Liver (tissue), 9 donors: ENCODE results near the gene STK35. TPM values are rescaled to one million over a fixed set of nuclear protein-coding genes. Genes with fewer than 3 reads are reported as not detected.

Experiments
- DNase-seq: peaks from one replicate; pipeline ENCODE4 v3.0.0-alpha.2; 2017; ENCODE audit warnings: low spot score
- H3K27ac ChIP-seq, 2 donors: one replicate each; pipeline ENCODE4 v1.7.0; 2013; ENCODE audit warnings: inconsistent platforms in 2 of 2, low read length in 2 of 2, control low read depth in 1 of 2, low read depth in 1 of 2, mild to moderate bottlenecking in 1 of 2
- H3K27me3 ChIP-seq, 4 donors: one replicate each; pipeline versions ENCODE4 v1.6.1 to v1.7.0; 2013; ENCODE audit warnings: low read length in 3 of 4, inconsistent platforms in 1 of 4, mild to moderate bottlenecking in 1 of 4, moderate library complexity in 1 of 4; ENCODE audit not compliant: control insufficient read depth in 4 of 4, insufficient read depth in 4 of 4
- H3K36me3 ChIP-seq, 4 donors: one replicate each; pipeline versions ENCODE4 v1.6.1 to v1.7.0; 2013; ENCODE audit warnings: low read length in 3 of 4, mild to moderate bottlenecking in 3 of 4, low read depth in 1 of 4, moderate library complexity in 1 of 4; ENCODE audit not compliant: control insufficient read depth in 4 of 4, insufficient read depth in 3 of 4
- H3K4me1 ChIP-seq, 4 donors: one replicate each; pipeline versions ENCODE4 v1.6.1 to v1.7.0; 2013; ENCODE audit warnings: low read length in 3 of 4, mild to moderate bottlenecking in 3 of 4, moderate library complexity in 1 of 4; ENCODE audit not compliant: control insufficient read depth in 4 of 4, insufficient read depth in 4 of 4
- H3K4me3 ChIP-seq, 3 donors: one replicate each; pipeline versions ENCODE4 v1.6.1 to v1.7.0; 2013; ENCODE audit warnings: low read length in 3 of 3, control low read depth in 1 of 3, low read depth in 1 of 3, mild to moderate bottlenecking in 1 of 3
- H3K9ac ChIP-seq, 2 donors: one replicate each; pipeline ENCODE4 v1.7.0; 2013; ENCODE audit warnings: low read length in 2 of 2, mild to moderate bottlenecking in 2 of 2, moderate library complexity in 2 of 2, control low read depth in 1 of 2, low read depth in 1 of 2
- H3K9me3 ChIP-seq, 4 donors: one replicate each; pipeline versions ENCODE4 v1.6.1 to v1.7.0; 2013; ENCODE audit warnings: low read length in 3 of 4; ENCODE audit not compliant: control insufficient read depth in 4 of 4
- ATF3 ChIP-seq: IDR thresholded peaks from 2 replicates; pipeline ENCODE4 v1.6.1; 2016; ENCODE audit warnings: antibody characterized with exemption
- CTCF ChIP-seq: fragments of 150-350 bp; IDR thresholded peaks from 2 replicates; pipeline ENCODE4 v1.5.1; 2017; ENCODE audit warnings: improper control_type of control experiment, low read depth, low read length; ENCODE audit not compliant: missing input control
- EGR1 ChIP-seq, 2 donors: IDR thresholded peaks; 2 replicates each; pipeline ENCODE4 v1.6.1; 2016 to 2018; ENCODE audit warnings: antibody characterized with exemption in 2 of 2, low read depth in 2 of 2
- FOXA1 ChIP-seq: IDR thresholded peaks from 2 replicates; pipeline ENCODE4 v1.6.1; 2016; ENCODE audit warnings: antibody characterized with exemption
- FOXA2 ChIP-seq: IDR thresholded peaks from 2 replicates; pipeline ENCODE4 v1.6.1; 2016; ENCODE audit warnings: antibody characterized with exemption
- GABPA ChIP-seq, 2 donors: IDR thresholded peaks in 1 of 2; conservative IDR thresholded peaks in 1 of 2; 2 replicates each; pipeline ENCODE4 v1.6.1; 2016; ENCODE audit warnings: antibody characterized with exemption in 2 of 2, mild to moderate bottlenecking in 1 of 2, moderate library complexity in 1 of 2
- HNF4A ChIP-seq, 2 donors: conservative IDR thresholded peaks; 2 replicates each; pipeline ENCODE4 v1.6.1; 2016; ENCODE audit warnings: antibody characterized with exemption in 2 of 2, mild to moderate bottlenecking in 2 of 2
- HNF4G ChIP-seq: IDR thresholded peaks from 2 replicates; pipeline ENCODE4 v1.6.1; 2016; ENCODE audit warnings: antibody characterized with exemption
- JUND ChIP-seq, 2 donors: IDR thresholded peaks; 2 replicates each; pipeline ENCODE4 v1.6.1; 2016; ENCODE audit warnings: antibody characterized with exemption in 2 of 2
- NR2F2 ChIP-seq: IDR thresholded peaks from 2 replicates; pipeline ENCODE4 v1.6.1; 2016; ENCODE audit warnings: antibody characterized with exemption
- RAD21 ChIP-seq, 2 donors: IDR thresholded peaks; 2 replicates each; pipeline ENCODE4 v1.6.1; 2016; ENCODE audit warnings: antibody characterized with exemption in 2 of 2, mild to moderate bottlenecking in 2 of 2
- SP1 ChIP-seq: IDR thresholded peaks from 2 replicates; pipeline ENCODE4 v1.6.1; 2018; ENCODE audit warnings: antibody characterized with exemption, mild to moderate bottlenecking
- YY1 ChIP-seq: IDR thresholded peaks from 2 replicates; pipeline ENCODE4 v1.6.1; 2016; ENCODE audit warnings: antibody characterized with exemption, mild to moderate bottlenecking
- WGBS: extraction: QIAGEN DNeasy Blood & Tissue Kit; methylation state at CpG from one replicate; pipeline ENCODE4 v1.1.7; 2013; 5-methylcytosine and 5-hydroxymethylcytosine counted together
- polyA plus RNA-seq, 2 donors: library from polyadenylated mRNA; stranded (reverse) in 1 of 2; unstranded in 1 of 2; fragments of 200-250 nt in 1 of 2; fragments of >200 nt in 1 of 2; fragmentation: Nextera tagmentation in 1 of 2; extraction: Ambion mirVana in 1 of 2; gene quantifications; one replicate each; pipeline versions ENCODE4 v1.2.1 to v1.2.3, GENCODE V29; 2013 to 2015
- total RNA-seq, 2 donors: library from RNA; depleted of rRNA; stranded (reverse); fragments of >200 nt; gene quantifications; one replicate each; pipeline ENCODE4 v1.2.3, GENCODE V29; 2014
- TF ChIP-seq, protein P1 (sequence below): IDR thresholded peaks from 2 replicates; pipeline ENCODE4 v1.6.1; 2016; ENCODE audit warnings: antibody characterized with exemption
- TF ChIP-seq, protein P2 (sequence below): IDR thresholded peaks from 2 replicates; pipeline ENCODE4 v1.6.1; 2016; ENCODE audit warnings: antibody characterized with exemption, mild to moderate bottlenecking
- donor health status: healthy.
- donor health status: healthy.
- donor health status: healthy.
- donor health status: healthy.
- donor health status: healthy.

Gene STK35
- total and polyA plus RNA-seq, 4 donors, result 2.5 to 18.5 (median 9.9) TPM

GRCh38 chr20:2176946-2177345 lies 75.3 kb downstream of the STK35 start (continued):
- TF ChIP-seq ATF3, result no peak

GRCh38 chr20:2178318-2179232 lies 76.9 kb downstream of the STK35 start:
- TF ChIP-seq HNF4A (conservative IDR thresholded peaks at IDR 0.05) (no peak), NR2F2 (no peak), CTCF (no peak), RAD21 (IDR thresholded peaks at IDR 0.05) (no peak), ATF3 (no peak), EGR1 (IDR thresholded peaks at IDR 0.05; ENCODE audit: low read depth in 2 of 2) (no peak), HNF4G (no peak), SP1 (no peak), FOXA2 (no peak), YY1 (no peak), JUND (IDR thresholded peaks at IDR 0.05) (no peak), GABPA (IDR thresholded peaks at IDR 0.05 in 1 of 2, conservative IDR thresholded peaks at IDR 0.05 in 1 of 2) (no peak), FOXA1 (no peak)
- TF ChIP-seq, protein P1, sequence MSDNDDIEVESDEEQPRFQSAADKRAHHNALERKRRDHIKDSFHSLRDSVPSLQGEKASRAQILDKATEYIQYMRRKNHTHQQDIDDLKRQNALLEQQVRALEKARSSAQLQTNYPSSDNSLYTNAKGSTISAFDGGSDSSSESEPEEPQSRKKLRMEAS, result no peak
- TF ChIP-seq, protein P2, sequence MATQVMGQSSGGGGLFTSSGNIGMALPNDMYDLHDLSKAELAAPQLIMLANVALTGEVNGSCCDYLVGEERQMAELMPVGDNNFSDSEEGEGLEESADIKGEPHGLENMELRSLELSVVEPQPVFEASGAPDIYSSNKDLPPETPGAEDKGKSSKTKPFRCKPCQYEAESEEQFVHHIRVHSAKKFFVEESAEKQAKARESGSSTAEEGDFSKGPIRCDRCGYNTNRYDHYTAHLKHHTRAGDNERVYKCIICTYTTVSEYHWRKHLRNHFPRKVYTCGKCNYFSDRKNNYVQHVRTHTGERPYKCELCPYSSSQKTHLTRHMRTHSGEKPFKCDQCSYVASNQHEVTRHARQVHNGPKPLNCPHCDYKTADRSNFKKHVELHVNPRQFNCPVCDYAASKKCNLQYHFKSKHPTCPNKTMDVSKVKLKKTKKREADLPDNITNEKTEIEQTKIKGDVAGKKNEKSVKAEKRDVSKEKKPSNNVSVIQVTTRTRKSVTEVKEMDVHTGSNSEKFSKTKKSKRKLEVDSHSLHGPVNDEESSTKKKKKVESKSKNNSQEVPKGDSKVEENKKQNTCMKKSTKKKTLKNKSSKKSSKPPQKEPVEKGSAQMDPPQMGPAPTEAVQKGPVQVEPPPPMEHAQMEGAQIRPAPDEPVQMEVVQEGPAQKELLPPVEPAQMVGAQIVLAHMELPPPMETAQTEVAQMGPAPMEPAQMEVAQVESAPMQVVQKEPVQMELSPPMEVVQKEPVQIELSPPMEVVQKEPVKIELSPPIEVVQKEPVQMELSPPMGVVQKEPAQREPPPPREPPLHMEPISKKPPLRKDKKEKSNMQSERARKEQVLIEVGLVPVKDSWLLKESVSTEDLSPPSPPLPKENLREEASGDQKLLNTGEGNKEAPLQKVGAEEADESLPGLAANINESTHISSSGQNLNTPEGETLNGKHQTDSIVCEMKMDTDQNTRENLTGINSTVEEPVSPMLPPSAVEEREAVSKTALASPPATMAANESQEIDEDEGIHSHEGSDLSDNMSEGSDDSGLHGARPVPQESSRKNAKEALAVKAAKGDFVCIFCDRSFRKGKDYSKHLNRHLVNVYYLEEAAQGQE, result no peak
- Histone ChIP-seq H3K4me1 (no peaks in the 10 kb centered on the region), H3K27me3 (peaks cover 0 to under 1% (median 0%) of the 10 kb centered on the region in 4 donors), H3K4me3 (no peak overlapping the region), H3K9me3 (no peaks in the 10 kb centered on the region), H3K9ac (no peak overlapping the region), H3K36me3 (no peaks in the 10 kb centered on the region), H3K27ac (no peak overlapping the region)
- DNase-seq, result no peak
- WGBS, result 70% methylated on average over 17 of the region's 17 CpGs
